ENCODE data around the gene UQCRQ. TPM values are rescaled to one million over a fixed set of nuclear protein-coding genes. Genes with fewer than 3 reads are reported as not detected.
A peak's percentile ranks its signal among the peaks of the same experiment; 100 is the strongest.

Gene UQCRQ
- total and polyA plus RNA-seq, 2 of the 13 experiments (the other 11 are each of a cell fraction or from before 2014, with no cell fraction given) = 257 to 575 TPM

DNA sequence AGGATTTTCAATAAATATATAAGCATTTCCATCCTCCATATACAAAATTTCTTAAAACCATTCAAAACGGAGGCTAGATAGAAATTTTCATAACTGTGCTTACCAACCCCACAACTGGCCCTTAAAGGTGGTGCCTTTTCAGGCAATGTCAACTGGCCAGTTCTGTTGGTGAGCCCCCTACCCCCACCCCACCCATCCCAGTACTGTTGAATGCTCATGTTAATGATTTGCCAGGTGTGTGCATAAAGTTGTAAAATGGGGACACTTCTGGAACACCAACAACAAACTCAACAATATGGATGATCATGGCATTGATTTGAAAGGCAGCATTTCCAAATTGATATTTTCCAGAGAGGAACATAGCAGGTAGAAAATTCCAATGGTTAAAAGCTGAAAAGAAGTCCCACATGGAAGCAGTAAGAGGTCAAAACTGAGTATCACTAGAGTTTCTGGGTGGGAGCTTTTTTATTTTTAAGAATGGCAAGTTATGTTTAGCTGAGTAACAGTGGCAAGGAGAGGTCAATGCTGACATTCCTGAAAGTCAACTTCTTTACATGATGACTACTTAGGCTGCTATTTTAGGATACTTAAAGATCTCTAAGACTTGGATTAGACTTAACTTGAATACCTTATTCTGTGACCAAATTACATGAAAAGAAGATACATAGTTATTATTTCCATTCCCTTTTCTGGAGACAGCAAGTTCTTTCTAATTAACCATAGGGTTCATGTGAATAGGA lies 9.7 kb downstream of the UQCRQ start (continued):
- TF ChIP-seq, protein P1, sequence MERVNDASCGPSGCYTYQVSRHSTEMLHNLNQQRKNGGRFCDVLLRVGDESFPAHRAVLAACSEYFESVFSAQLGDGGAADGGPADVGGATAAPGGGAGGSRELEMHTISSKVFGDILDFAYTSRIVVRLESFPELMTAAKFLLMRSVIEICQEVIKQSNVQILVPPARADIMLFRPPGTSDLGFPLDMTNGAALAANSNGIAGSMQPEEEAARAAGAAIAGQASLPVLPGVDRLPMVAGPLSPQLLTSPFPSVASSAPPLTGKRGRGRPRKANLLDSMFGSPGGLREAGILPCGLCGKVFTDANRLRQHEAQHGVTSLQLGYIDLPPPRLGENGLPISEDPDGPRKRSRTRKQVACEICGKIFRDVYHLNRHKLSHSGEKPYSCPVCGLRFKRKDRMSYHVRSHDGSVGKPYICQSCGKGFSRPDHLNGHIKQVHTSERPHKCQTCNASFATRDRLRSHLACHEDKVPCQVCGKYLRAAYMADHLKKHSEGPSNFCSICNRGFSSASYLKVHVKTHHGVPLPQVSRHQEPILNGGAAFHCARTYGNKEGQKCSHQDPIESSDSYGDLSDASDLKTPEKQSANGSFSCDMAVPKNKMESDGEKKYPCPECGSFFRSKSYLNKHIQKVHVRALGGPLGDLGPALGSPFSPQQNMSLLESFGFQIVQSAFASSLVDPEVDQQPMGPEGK (CRISPR knock-in tag; IDR thresholded peaks at IDR 0.05) = peak; percentile 45; the same call in 1 of the 2 replicates
- TF ChIP-seq EP300 (IDR thresholded peaks at IDR 0.05; ENCODE audit: low read depth in 2 of 2, low read length in 2 of 2) (0 out of 4 replicates have a peak, but pooled peaks of 1 of the 2 experiments have one; percentile 20), EP300 (CRISPR knock-in tag; IDR thresholded peaks at IDR 0.05; ENCODE audit: borderline replicate concordance) (no peak), MED1 (CRISPR knock-in tag; IDR thresholded peaks at IDR 0.05) (peak; percentile 19; the same call in 1 of the 2 replicates), ZBTB40 (IDR thresholded peaks at IDR 0.05) (peak; percentile 47), ZBTB40 (CRISPR knock-in tag; IDR thresholded peaks at IDR 0.05) (peak; percentile 70; the same call in 1 of the 2 replicates), SAP130 (CRISPR knock-in tag; IDR thresholded peaks at IDR 0.05; ENCODE audit: low read depth) (peak; percentile 55), RARA (CRISPR knock-in tag; IDR thresholded peaks at IDR 0.05) (peak; percentile 25; the same call in 1 of the 2 replicates), HNF1B (CRISPR knock-in tag; IDR thresholded peaks at IDR 0.05) (peak; percentile 68), CREM (IDR thresholded peaks at IDR 0.05) (peak; percentile 24; the same call in 1 of the 2 replicates), CREM (CRISPR knock-in tag; IDR thresholded peaks at IDR 0.05) (no peak)
- TF ChIP-seq, protein P2, sequence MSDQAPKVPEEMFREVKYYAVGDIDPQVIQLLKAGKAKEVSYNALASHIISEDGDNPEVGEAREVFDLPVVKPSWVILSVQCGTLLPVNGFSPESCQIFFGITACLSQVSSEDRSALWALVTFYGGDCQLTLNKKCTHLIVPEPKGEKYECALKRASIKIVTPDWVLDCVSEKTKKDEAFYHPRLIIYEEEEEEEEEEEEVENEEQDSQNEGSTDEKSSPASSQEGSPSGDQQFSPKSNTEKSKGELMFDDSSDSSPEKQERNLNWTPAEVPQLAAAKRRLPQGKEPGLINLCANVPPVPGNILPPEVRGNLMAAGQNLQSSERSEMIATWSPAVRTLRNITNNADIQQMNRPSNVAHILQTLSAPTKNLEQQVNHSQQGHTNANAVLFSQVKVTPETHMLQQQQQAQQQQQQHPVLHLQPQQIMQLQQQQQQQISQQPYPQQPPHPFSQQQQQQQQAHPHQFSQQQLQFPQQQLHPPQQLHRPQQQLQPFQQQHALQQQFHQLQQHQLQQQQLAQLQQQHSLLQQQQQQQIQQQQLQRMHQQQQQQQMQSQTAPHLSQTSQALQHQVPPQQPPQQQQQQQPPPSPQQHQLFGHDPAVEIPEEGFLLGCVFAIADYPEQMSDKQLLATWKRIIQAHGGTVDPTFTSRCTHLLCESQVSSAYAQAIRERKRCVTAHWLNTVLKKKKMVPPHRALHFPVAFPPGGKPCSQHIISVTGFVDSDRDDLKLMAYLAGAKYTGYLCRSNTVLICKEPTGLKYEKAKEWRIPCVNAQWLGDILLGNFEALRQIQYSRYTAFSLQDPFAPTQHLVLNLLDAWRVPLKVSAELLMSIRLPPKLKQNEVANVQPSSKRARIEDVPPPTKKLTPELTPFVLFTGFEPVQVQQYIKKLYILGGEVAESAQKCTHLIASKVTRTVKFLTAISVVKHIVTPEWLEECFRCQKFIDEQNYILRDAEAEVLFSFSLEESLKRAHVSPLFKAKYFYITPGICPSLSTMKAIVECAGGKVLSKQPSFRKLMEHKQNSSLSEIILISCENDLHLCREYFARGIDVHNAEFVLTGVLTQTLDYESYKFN (CRISPR knock-in tag; conservative IDR thresholded peaks at IDR 0.05) = peak; percentile 22; the same call in 1 of the 2 replicates
